GM10266 (cell line): ENCODE results near the gene TAS2R38.

Experiments used
- DNase-seq: peaks from one replicate; pipeline ENCODE4 v3.0.0; 2012; ENCODE audit errors: extremely low spot score
- TF ChIP-seq, protein P1 (sequence below): IDR thresholded peaks from 2 replicates; pipeline ENCODE4 v1.5.1; 2012; ENCODE audit warnings: mild to moderate bottlenecking, low read depth; ENCODE audit not compliant: control insufficient read depth, insufficient read depth; ENCODE audit errors: missing control alignments

TAS2R38 gene

DNA sequence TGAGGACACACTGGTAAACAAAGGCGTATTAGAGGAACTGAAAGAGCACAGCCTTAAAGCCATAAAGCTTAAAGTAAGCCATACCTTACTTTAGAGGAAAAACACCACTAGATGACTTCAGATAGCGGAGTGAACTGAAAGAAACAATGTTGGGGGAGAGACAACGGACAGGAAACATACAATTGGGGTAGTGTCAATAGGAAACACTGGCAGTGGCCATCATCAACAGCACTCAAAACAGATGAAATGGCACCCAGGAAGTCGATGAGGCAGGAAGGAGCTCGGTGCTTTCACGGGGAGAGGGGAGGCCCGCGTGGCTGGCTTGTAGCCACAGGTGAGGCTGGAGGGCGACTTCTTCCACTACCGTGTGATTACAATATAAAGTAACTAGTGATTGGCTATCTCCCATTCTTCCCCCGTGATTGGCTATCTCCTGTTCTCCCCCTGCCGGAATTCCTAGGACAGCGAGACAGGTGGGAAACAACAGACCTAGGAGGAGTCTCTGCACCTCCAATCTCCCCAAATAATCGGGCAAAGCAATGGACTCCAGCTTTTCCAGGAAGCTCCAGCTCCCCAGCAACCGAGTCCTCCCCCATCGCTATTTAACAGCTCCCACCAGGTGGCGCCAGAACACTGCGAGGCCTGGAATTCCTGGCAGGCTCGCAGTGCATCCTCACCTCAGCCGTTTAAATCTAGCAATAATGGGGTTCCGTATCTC lies 2.4 kb upstream of the TAS2R38 start:
- peak; percentile 71 for DNase-seq

DNA sequence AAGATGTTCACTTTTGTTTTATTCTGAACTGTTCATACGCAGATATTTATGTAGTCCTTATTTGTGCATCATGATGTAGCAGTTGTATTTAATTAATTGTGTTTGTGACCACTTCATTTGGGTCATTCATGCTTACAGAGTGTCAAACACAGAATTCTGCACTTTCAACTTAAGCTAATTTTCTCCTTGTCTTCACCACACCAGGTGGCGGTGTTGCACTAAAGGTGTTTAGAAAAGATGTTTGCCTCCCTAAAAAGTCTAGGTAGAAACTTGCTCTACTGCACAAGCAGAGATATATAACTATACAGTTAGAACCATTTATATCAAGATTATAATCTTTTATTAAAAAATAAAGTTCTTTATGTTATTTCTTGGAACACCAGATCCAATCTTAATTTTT lies 1.3 kb upstream of the TAS2R38 start:
- DNase-seq = no peak
- TF ChIP-seq, protein P1, sequence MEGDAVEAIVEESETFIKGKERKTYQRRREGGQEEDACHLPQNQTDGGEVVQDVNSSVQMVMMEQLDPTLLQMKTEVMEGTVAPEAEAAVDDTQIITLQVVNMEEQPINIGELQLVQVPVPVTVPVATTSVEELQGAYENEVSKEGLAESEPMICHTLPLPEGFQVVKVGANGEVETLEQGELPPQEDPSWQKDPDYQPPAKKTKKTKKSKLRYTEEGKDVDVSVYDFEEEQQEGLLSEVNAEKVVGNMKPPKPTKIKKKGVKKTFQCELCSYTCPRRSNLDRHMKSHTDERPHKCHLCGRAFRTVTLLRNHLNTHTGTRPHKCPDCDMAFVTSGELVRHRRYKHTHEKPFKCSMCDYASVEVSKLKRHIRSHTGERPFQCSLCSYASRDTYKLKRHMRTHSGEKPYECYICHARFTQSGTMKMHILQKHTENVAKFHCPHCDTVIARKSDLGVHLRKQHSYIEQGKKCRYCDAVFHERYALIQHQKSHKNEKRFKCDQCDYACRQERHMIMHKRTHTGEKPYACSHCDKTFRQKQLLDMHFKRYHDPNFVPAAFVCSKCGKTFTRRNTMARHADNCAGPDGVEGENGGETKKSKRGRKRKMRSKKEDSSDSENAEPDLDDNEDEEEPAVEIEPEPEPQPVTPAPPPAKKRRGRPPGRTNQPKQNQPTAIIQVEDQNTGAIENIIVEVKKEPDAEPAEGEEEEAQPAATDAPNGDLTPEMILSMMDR = peak; percentile 11

More for the DNA sequence above, 2.4 kb upstream of the TAS2R38 start:
- TF ChIP-seq, protein P1 = peak; percentile 89

DNA sequence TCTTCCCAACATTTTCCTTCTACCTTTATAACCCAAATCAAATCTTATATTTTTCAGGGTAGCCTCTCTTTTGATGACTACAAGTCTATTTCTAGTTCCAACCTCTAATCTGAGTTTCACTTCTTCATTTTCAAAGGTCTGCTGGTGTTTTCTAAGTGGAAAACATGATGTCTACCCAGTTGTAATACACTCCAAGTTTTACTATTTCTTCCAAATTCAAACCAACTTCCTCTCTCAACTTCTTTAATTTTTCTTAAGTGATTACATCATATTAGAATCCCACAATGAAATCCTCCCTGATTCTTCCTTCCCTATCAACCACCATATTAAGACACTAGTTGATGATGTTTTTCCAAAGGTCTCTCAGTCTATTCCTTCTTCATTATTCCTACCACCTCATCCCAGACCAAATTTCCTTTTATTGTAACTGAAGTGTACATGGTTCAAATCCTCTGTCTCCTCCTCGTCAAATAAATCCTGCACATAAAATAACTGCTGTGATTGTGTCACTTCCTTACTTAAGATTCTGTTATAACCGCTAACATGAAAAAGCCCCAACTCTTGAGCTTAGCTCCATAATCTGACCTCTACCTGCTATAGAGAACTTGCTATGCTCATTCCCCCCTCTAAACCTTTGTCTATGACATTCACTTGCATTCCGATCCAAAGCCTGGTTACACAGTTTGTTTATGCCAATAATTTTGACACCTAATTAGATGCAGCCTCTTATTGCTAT lies 12.7 kb downstream of the TAS2R38 start:
- DNase-seq = peak; percentile 12
- TF ChIP-seq, protein P1 = no peak

DNA sequence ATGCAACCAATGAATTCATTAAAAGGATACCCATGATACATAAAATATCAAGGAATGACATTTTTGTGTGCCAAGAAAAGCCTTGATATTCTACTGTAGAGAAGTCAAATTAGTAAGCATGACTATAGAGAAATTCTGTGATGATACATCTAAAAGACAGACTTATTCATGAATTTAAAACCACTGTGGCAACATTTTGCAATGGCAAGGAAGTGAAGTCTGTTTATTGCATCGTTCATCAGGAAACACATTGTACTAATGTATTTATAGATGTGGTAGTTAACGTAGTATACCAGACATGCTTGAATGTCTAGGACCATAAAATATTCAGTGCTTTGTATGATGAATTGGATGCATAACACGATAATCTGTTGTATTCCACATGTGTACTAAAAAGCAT lies 17.5 kb downstream of the TAS2R38 start:
- TF ChIP-seq, protein P1 = no peak
- no peak for DNase-seq

DNA sequence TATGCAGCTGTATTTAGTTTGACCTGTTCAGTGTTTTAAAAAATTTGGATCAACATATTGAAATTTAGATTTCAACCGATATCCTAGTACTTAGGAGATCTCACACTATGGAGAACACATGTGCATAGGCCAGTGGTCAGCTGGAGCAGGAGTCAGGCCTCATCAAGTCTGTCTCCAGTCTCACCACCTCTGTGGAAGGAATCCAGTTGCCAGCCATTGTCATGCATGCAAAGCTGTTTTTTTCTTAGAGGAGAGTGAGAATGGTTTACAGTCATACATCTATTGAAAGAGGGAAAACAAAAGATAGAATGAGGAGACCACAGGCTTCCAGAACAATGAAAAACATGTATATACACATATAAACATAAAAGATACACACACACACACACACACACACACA lies 19.2 kb downstream of the TAS2R38 start:
- TF ChIP-seq, protein P1 = no peak
- DNase-seq = no peak

DNA sequence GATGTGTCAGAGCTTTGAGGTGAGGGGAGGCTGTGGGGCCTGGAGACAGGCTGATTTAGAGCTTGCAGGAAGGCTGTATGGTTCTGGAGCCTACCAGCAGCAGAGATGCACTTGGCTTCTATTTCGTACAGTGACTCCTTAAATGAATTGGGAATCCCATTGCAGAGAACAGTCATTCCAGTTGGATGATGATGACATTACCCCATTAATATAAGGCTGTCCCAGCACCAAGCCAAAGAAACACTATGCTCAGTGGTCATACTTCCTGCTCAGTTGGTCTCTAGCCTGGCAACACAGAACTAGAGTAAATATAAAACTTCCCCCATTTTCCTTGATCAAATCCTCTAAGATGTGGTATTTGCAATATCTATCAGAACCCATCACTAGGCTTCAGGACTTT lies 21.1 kb downstream of the TAS2R38 start:
- no peak for DNase-seq
- TF ChIP-seq, protein P1 = no peak

DNA sequence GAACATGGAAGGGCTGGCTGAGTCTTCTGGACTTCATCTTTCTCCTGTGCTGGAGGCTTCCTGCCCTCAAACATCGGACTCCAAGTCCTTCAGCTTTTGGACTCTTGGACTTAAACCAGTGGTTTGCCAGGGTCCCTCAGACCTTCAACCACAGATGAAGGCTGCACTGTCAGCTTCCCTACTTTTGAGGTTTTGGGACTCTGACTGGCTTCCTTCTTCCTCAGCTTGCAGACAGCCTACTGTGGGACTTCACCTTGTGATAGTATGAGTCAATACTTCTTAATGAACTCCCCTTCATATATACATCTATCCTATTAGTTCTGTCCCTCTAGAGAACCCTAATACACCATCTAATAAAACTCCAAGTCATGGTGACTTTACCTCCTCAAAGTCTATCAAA lies 22.8 kb downstream of the TAS2R38 start:
- no peak for DNase-seq
- TF ChIP-seq, protein P1 = no peak
